Kidney capillary endothelial cell (primary cell): Measurements from ENCODE around the gene OR52E6.

Experiments
- DNase-seq: peaks from one replicate; pipeline ENCODE4 v3.0.0-alpha.2; 2018; ENCODE audit warnings: low spot score

Gene OR52E6

DNA sequence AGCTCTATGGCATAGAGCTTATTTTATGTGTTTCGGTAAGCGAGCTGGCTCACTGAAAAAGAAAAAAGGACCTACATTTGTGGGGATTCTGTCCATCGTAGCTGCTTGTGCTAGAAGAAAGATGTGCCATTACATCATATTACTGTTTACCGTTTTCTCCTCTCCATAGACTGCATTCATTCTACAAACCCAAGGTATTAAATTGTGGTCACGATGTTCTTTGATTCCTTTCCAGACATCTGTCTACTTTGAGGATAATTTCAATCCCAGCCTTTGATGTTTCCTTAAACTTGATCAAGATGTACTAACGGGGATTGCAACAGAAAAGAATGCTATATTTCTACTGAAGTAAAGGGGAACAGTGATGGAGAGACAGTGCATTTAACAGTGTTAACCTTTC lies 45.2 kb downstream of the OR52E6 start:
- DNase-seq = no peak

DNA sequence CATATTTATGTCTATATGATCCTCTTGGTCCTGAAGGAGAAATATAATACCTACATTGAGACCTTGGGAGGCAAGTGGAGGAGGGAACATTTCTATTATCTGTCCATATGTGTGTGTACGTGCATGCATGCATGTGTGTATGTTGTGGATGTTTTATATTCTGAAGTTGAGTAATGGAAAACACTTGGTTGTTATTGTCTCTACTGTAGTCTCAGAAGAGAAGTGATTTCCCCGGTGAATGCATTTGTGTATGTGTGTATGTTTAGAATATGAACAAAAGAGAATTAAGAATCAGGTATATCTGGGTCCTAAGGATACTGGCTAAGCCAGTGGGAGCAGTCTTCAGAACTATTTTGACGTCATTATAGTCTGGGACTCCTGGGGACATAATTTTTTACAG lies 50.5 kb downstream of the OR52E6 start, which contains the start of gene OR52N1:
Gene OR52N1 (minus strand): TSS at position 101 of the 400 bp plus-strand sequence. CDS start 2,449 bp downstream, outside the sequence.
- DNase-seq = no peak
